DND-41 (cell line): ENCODE measurements around the gene CHSY3.

Experiments used
- ATAC-seq: fragments of 200-7000 bp; cut with Tn5 transposase; 3 replicates; pipeline ENCODE4 v1.9.1; 2021; ENCODE audit warnings: low read depth; ENCODE audit not compliant: insufficient read depth
- DNase-seq: peaks from one replicate; pipeline ENCODE4 v3.0.0-alpha.2; 2020
- H2AFZ ChIP-seq: 2 replicates; pipeline ENCODE4 v1.6.0; 2012; ENCODE audit warnings: low read depth, low read length
- H3K27ac ChIP-seq: 2 replicates; pipeline ENCODE4 v1.5.1; 2012; ENCODE audit warnings: low read length, inconsistent platforms
- H3K27me3 ChIP-seq: fragments of 200-600 bp; sonication (generic); 2 replicates; pipeline ENCODE4 v1.6.0; 2012; ENCODE audit warnings: low read length, mild to moderate bottlenecking, inconsistent platforms; ENCODE audit not compliant: insufficient read depth, poor library complexity
- H3K36me3 ChIP-seq: 2 replicates; pipeline ENCODE4 v1.5.1; 2012; ENCODE audit warnings: low read length, inconsistent platforms; ENCODE audit not compliant: insufficient read depth
- H3K4me1 ChIP-seq: 2 replicates; pipeline ENCODE4 v1.5.1; 2012; ENCODE audit warnings: mild to moderate bottlenecking, low read length; ENCODE audit not compliant: insufficient read depth
- H3K4me2 ChIP-seq: 2 replicates; pipeline ENCODE4 v1.6.0; 2012; ENCODE audit warnings: mild to moderate bottlenecking, moderate library complexity, low read length, inconsistent platforms; ENCODE audit not compliant: insufficient read depth
- H3K4me3 ChIP-seq, 2 experiments: fragments of 200-600 bp in 1 of 2; shearing (Covaris generic) in 1 of 2; 2 replicates each; pipeline ENCODE4 v1.5.1; 2012 to 2016; ENCODE audit warnings: inconsistent platforms in 2 of 2, low read length in 2 of 2, mild to moderate bottlenecking in 2 of 2, low read depth in 1 of 2, moderate library complexity in 1 of 2
- H3K79me2 ChIP-seq: 2 replicates; pipeline ENCODE4 v1.6.0; 2012; ENCODE audit warnings: low read length, inconsistent platforms; ENCODE audit not compliant: insufficient read depth
- H3K9ac ChIP-seq: 2 replicates; pipeline ENCODE4 v1.6.0; 2012; ENCODE audit warnings: low read depth, mild to moderate bottlenecking, inconsistent platforms, low read length, moderate library complexity
- H3K9me3 ChIP-seq: 2 replicates; pipeline ENCODE4 v1.5.1; 2012; ENCODE audit warnings: low read length, moderate library complexity, mild to moderate bottlenecking, inconsistent platforms; ENCODE audit not compliant: insufficient read depth, severe bottlenecking
- H4K20me1 ChIP-seq: 2 replicates; pipeline ENCODE4 v1.6.0; 2012; ENCODE audit warnings: low read length; ENCODE audit not compliant: insufficient read depth
- EZH2 ChIP-seq: IDR thresholded peaks from 3 replicates; pipeline ENCODE4 v1.6.1; 2012; ENCODE audit warnings: borderline replicate concordance, low read depth, mild to moderate bottlenecking, moderate library complexity, low read length, inconsistent platforms; ENCODE audit not compliant: severe bottlenecking
- TF ChIP-seq, protein P1 (sequence below): IDR thresholded peaks from 2 replicates; pipeline ENCODE4 v1.5.1; 2012; ENCODE audit warnings: borderline replicate concordance, low read length, moderate library complexity, mild to moderate bottlenecking; ENCODE audit not compliant: poor library complexity, severe bottlenecking; ENCODE audit errors: extremely low read depth

Gene CHSY3

DNA sequence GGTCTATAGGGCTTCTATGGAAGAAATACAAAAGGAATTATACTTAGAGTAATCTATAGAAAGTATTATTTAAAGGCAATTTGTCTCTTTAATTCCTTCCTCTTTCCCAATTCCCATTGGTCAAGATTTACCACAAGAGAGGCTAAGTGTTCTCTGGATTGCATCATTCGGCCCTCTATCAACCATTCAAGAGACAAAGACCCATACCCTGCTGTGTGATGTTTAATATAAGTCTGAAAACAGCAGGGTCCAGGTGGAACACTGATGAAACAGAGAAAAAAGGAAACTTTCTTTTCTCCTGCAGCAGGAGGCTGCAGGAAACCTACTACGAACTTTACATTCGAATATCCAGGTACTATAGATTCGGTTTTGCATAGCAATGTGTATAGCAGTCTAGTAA lies 323.4 kb downstream of the CHSY3 start:
- H3K27me3 ChIP-seq = no peaks in the 10 kb centered on the region
- no peak overlapping the region for H3K9ac ChIP-seq
- H3K4me2 ChIP-seq = no peak overlapping the region
- H2AFZ ChIP-seq = no peak overlapping the region
- H3K27ac ChIP-seq = no peak overlapping the region
- no peaks in the 10 kb centered on the region for H3K9me3 ChIP-seq
- no peaks in the 10 kb centered on the region for H3K4me1 ChIP-seq
- H4K20me1 ChIP-seq = no peaks in the 10 kb centered on the region
- no peaks in the 10 kb centered on the region for H3K36me3 ChIP-seq
- TF ChIP-seq, protein P1, sequence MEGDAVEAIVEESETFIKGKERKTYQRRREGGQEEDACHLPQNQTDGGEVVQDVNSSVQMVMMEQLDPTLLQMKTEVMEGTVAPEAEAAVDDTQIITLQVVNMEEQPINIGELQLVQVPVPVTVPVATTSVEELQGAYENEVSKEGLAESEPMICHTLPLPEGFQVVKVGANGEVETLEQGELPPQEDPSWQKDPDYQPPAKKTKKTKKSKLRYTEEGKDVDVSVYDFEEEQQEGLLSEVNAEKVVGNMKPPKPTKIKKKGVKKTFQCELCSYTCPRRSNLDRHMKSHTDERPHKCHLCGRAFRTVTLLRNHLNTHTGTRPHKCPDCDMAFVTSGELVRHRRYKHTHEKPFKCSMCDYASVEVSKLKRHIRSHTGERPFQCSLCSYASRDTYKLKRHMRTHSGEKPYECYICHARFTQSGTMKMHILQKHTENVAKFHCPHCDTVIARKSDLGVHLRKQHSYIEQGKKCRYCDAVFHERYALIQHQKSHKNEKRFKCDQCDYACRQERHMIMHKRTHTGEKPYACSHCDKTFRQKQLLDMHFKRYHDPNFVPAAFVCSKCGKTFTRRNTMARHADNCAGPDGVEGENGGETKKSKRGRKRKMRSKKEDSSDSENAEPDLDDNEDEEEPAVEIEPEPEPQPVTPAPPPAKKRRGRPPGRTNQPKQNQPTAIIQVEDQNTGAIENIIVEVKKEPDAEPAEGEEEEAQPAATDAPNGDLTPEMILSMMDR = no peak
- TF ChIP-seq EZH2 = no peak
- no peak for DNase-seq
- ATAC-seq = no peak
- no peak overlapping the region for H3K4me3 ChIP-seq
- H3K79me2 ChIP-seq = no peaks in the 10 kb centered on the region

DNA sequence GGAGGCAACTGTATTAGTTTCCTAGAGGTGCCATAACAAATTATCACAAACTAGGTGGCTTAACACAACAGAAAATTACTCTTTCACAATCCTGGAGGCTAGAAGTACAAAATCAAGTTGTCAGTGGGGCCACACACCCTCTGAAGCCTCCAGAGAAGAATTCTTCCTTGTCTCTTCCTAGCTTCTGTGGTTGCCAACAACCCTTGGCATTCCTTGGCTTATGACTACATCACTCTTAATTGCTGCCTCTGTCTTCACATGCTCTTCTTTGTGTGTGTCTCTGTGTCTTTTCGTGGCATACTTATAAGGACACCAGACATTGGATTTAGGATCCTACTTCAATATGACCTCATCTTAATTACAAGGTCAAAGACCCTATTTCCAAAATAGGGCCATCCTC lies 327.5 kb downstream of the CHSY3 start:
- H3K4me1 ChIP-seq = no peaks in the 10 kb centered on the region
- no peak overlapping the region for H3K27ac ChIP-seq
- no peaks in the 10 kb centered on the region for H3K36me3 ChIP-seq
- DNase-seq = no peak
- H4K20me1 ChIP-seq = no peaks in the 10 kb centered on the region
- no peak overlapping the region for H2AFZ ChIP-seq
- no peak overlapping the region for H3K4me2 ChIP-seq
- TF ChIP-seq, protein P1 = no peak
- TF ChIP-seq EZH2 = no peak
- H3K79me2 ChIP-seq = no peaks in the 10 kb centered on the region
- no peak overlapping the region for H3K9ac ChIP-seq
- H3K4me3 ChIP-seq = no peak overlapping the region
- no peaks in the 10 kb centered on the region for H3K9me3 ChIP-seq
- H3K27me3 ChIP-seq = no peaks in the 10 kb centered on the region
- no peak for ATAC-seq

DNA sequence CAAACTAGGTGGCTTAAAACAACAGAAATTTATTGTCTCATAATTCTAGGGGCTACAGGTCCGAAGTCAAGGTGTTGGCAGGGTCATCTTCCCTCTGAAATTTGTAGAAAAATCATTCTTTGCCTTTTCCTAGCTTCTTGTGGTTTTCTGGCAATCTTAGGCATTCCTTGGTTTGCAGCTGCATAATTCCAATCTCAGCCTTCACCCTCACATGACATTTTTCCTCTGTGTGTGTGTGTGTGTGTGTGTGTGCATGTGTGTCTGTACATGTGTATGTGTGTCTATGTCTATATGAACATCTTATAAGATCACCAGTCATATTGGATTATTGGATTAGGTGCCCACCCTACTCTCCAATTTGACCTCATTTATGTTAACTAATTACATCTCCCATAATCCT lies 330.6 kb downstream of the CHSY3 start:
- Histone ChIP-seq H3K4me3 (no peak overlapping the region), H3K4me2 (no peak overlapping the region), H3K4me1 (no peaks in the 10 kb centered on the region), H4K20me1 (no peaks in the 10 kb centered on the region), H3K9ac (no peak overlapping the region), H3K9me3 (no peaks in the 10 kb centered on the region), H3K27me3 (no peaks in the 10 kb centered on the region), H3K79me2 (no peaks in the 10 kb centered on the region), H2AFZ (no peak overlapping the region), H3K27ac (no peak overlapping the region), H3K36me3 (no peaks in the 10 kb centered on the region)
- no peak for DNase-seq
- TF ChIP-seq, protein P1 = no peak
- no peak for TF ChIP-seq EZH2
- ATAC-seq = no peak
